ENCODE data around the gene OR52W1. TPM values are rescaled to one million over a fixed set of nuclear protein-coding genes. Genes with fewer than 3 reads are reported as not detected.
A peak's percentile ranks its signal among the peaks of the same experiment; 100 is the strongest.

The OR52W1 gene
- total RNA-seq, 2 donors from 2014 or later = not detected

DNA sequence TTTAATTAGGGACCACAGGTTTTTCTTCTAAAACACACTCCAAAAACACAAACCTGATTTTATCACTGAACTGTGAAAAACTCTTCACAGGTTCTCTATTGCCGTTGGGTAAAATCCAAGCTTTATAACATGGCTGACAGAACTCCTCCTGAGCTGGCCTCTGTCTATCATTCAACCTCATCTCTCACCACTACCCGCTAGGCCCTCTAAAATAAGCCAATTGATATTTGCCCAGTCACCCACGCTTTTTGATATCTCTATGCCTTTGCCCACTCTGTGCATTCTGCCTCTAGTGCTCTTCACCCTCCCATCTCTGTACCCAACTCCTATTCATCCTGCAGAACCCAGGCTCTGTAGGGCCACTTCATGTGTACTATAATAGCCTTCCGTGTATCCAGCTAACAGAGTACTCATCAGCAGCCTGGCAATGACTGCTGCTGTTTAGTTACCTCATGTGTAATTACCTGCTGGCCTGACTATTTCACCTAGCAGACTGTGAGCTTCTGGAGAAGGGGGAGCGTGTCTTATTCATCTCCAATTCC lies 38.8 kb downstream of the OR52W1 start:
- Histone ChIP-seq H3K4me3 (ENCODE audit: low read length) (peak overlapping the region; percentile 50), H3K9me3 (ENCODE audit: control insufficient read depth, low read length) (no peaks in the 10 kb centered on the region), H3K9ac (ENCODE audit: extremely low read depth, low read length, poor library complexity, severe bottlenecking) (no peak overlapping the region), H3K27me3 (ENCODE audit: control insufficient read depth, insufficient read depth, low read length, poor library complexity, severe bottlenecking) (no peaks in the 10 kb centered on the region), H3K27ac (ENCODE audit: low read depth, low read length) (no peak overlapping the region), H3K4me1 (ENCODE audit: control insufficient read depth, insufficient read depth, low read length) (peaks cover 14% of the 10 kb centered on the region), H3K36me3 (ENCODE audit: control insufficient read depth, insufficient read depth, low read length) (no peaks in the 10 kb centered on the region)
- no peaks in the 10 kb centered on the region for H3K9me3 Mint-ChIP-seq
- 84 to 100% methylated on average over 2 to 5 of the region's 5 CpGs for WGBS, 2 experiments (ENCODE audit: insufficient coverage in 1 of 2, insufficient read length in 1 of 2)
- H3K4me3 Mint-ChIP-seq = no peak overlapping the region
- TF ChIP-seq, protein P1, sequence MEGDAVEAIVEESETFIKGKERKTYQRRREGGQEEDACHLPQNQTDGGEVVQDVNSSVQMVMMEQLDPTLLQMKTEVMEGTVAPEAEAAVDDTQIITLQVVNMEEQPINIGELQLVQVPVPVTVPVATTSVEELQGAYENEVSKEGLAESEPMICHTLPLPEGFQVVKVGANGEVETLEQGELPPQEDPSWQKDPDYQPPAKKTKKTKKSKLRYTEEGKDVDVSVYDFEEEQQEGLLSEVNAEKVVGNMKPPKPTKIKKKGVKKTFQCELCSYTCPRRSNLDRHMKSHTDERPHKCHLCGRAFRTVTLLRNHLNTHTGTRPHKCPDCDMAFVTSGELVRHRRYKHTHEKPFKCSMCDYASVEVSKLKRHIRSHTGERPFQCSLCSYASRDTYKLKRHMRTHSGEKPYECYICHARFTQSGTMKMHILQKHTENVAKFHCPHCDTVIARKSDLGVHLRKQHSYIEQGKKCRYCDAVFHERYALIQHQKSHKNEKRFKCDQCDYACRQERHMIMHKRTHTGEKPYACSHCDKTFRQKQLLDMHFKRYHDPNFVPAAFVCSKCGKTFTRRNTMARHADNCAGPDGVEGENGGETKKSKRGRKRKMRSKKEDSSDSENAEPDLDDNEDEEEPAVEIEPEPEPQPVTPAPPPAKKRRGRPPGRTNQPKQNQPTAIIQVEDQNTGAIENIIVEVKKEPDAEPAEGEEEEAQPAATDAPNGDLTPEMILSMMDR (conservative IDR thresholded peaks at IDR 0.05) = no peak
- DNase-seq = no peak
- H3K4me1 Mint-ChIP-seq = peaks cover 27% of the 10 kb centered on the region
- H3K27ac Mint-ChIP-seq = no peak overlapping the region
- peaks cover 3% of the 10 kb centered on the region for H3K36me3 Mint-ChIP-seq (ENCODE audit: low read depth)
- peaks cover 3% of the 10 kb centered on the region for H3K27me3 Mint-ChIP-seq (ENCODE audit: insufficient read depth)

DNA sequence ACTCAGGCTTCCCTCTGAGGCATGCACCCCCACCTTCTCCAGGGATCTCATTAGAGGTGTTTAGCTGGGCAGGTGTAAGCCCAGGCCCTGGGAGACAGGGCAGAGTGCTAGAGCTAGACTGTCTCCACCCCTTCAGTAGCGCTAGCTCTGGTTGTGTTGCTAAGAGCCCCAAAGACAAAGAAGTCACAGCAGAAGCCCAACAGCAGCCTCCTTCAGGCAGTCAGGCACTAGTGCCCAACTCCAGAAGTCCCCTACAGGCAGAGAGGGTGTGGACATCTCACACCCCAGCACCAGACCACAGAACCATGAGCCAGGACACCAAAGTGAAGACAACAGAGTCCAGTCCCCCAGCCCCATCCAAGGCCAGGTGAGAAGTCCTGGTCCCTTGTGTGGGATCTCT lies 39.9 kb downstream of the OR52W1 start, which contains the start of gene CNGA4:
TSS of gene CNGA4 (plus strand) at position 188 of the 400 bp plus-strand sequence. CDS start at position 306, 118 bp downstream.
- Histone ChIP-seq H3K36me3 (ENCODE audit: control insufficient read depth, insufficient read depth, low read length) (no peaks in the 10 kb centered on the region), H3K4me3 (ENCODE audit: low read length) (peak within 1 kb of the TSS; percentile 50), H3K27me3 (ENCODE audit: control insufficient read depth, insufficient read depth, low read length, poor library complexity, severe bottlenecking) (no peaks in the 10 kb centered on the region), H3K4me1 (ENCODE audit: control insufficient read depth, insufficient read depth, low read length) (peaks cover 12% of the 10 kb centered on the region), H3K9ac (ENCODE audit: extremely low read depth, low read length, poor library complexity, severe bottlenecking) (no peak within 1 kb of the TSS), H3K9me3 (ENCODE audit: control insufficient read depth, low read length) (no peaks in the 10 kb centered on the region), H3K27ac (ENCODE audit: low read depth, low read length) (no peak within 1 kb of the TSS)
- WGBS, 2 experiments (ENCODE audit: insufficient coverage in 1 of 2, insufficient read length in 1 of 2) = 61 to 80% methylated on average over 1 of the region's 1 CpG
- DNase-seq = peak; percentile 82
- peaks cover 3% of the 10 kb centered on the region for H3K27me3 Mint-ChIP-seq (ENCODE audit: insufficient read depth)
- H3K4me3 Mint-ChIP-seq = no peak within 1 kb of the TSS
- peaks cover 31% of the 10 kb centered on the region for H3K4me1 Mint-ChIP-seq
- no peak within 1 kb of the TSS for H3K27ac Mint-ChIP-seq
- TF ChIP-seq, protein P1 (conservative IDR thresholded peaks at IDR 0.05) = peak; percentile 58
- no peaks in the 10 kb centered on the region for H3K9me3 Mint-ChIP-seq
- H3K36me3 Mint-ChIP-seq (ENCODE audit: low read depth) = peaks cover 3% of the 10 kb centered on the region

DNA sequence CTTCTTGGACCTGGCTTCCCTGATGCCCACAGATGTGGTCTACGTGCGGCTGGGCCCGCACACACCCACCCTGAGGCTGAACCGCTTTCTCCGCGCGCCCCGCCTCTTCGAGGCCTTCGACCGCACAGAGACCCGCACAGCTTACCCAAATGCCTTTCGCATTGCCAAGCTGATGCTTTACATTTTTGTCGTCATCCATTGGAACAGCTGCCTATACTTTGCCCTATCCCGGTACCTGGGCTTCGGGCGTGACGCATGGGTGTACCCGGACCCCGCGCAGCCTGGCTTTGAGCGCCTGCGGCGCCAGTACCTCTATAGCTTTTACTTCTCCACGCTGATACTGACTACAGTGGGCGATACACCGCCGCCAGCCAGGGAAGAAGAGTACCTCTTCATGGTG lies 41.1 kb downstream of the OR52W1 start:
- Mint-ChIP-seq H3K9me3 (no peaks in the 10 kb centered on the region), H3K4me3 (no peak overlapping the region), H3K36me3 (ENCODE audit: low read depth) (peaks cover 3% of the 10 kb centered on the region), H3K27ac (no peak overlapping the region), H3K27me3 (ENCODE audit: insufficient read depth) (peaks cover 3% of the 10 kb centered on the region), H3K4me1 (peaks cover 29% of the 10 kb centered on the region)
- no peaks in the 10 kb centered on the region for H3K27me3 ChIP-seq (ENCODE audit: control insufficient read depth, insufficient read depth, low read length, poor library complexity, severe bottlenecking)
- H3K4me1 ChIP-seq (ENCODE audit: control insufficient read depth, insufficient read depth, low read length) = peaks cover 12% of the 10 kb centered on the region
- 96 to 98% methylated on average over 28 of the region's 28 CpGs for WGBS, 2 experiments (ENCODE audit: insufficient coverage in 1 of 2, insufficient read length in 1 of 2)
- H3K9me3 ChIP-seq (ENCODE audit: control insufficient read depth, low read length) = no peaks in the 10 kb centered on the region
- no peak for DNase-seq
- no peak overlapping the region for H3K27ac ChIP-seq (ENCODE audit: low read depth, low read length)
- H3K36me3 ChIP-seq (ENCODE audit: control insufficient read depth, insufficient read depth, low read length) = no peaks in the 10 kb centered on the region
- TF ChIP-seq, protein P1 (conservative IDR thresholded peaks at IDR 0.05) = no peak
- H3K4me3 ChIP-seq (ENCODE audit: low read length) = peak overlapping the region; percentile 1
- H3K9ac ChIP-seq (ENCODE audit: extremely low read depth, low read length, poor library complexity, severe bottlenecking) = no peak overlapping the region

Data from endodermal cell (in vitro differentiated cells).